GM12891 (cell line): ENCODE measurements around the gene SIGLEC8.

Experiments used
- POLR2A ChIP-seq: IDR thresholded peaks from 2 replicates; pipeline ENCODE4 v1.6.1; 2011; ENCODE audit warnings: low read depth, low read length, control low read depth
- POLR2AphosphoS5 ChIP-seq: IDR thresholded peaks from 2 replicates; pipeline ENCODE4 v1.6.1; 2011; ENCODE audit warnings: low read depth, low read length, control low read depth
- SPI1 ChIP-seq: IDR thresholded peaks from 2 replicates; pipeline ENCODE4 v1.6.1; 2011; ENCODE audit warnings: low read depth, low read length, control low read depth
- TAF1 ChIP-seq: IDR thresholded peaks from 2 replicates; pipeline ENCODE4 v1.6.1; 2011; ENCODE audit warnings: low read depth, low read length, control low read depth

- TF ChIP-seq POLR2AphosphoS5 = no peak
- no peak for TF ChIP-seq POLR2A
- TF ChIP-seq TAF1 = no peak
- TF ChIP-seq SPI1 = no peak
Measured at GRCh38 chr19:51501594-51502263, 43.5 kb upstream of the SIGLEC8 start, which contains the start of gene SIGLEC12.
